ENCODE results near the gene VPS11.

VPS11 gene

GRCh38 chr11:119130662-119131061 lies 63.0 kb downstream of the VPS11 start:
- no peak overlapping the region for H3K4me3 ChIP-seq (replicated peaks; ENCODE audit: low read depth, low read length)
- no peak for DNase-seq (ENCODE audit: extremely low read depth, low read depth)

More at GRCh38 chr11:119130662-119131061, 63.0 kb downstream of the VPS11 start:
- TF ChIP-seq, protein P1, sequence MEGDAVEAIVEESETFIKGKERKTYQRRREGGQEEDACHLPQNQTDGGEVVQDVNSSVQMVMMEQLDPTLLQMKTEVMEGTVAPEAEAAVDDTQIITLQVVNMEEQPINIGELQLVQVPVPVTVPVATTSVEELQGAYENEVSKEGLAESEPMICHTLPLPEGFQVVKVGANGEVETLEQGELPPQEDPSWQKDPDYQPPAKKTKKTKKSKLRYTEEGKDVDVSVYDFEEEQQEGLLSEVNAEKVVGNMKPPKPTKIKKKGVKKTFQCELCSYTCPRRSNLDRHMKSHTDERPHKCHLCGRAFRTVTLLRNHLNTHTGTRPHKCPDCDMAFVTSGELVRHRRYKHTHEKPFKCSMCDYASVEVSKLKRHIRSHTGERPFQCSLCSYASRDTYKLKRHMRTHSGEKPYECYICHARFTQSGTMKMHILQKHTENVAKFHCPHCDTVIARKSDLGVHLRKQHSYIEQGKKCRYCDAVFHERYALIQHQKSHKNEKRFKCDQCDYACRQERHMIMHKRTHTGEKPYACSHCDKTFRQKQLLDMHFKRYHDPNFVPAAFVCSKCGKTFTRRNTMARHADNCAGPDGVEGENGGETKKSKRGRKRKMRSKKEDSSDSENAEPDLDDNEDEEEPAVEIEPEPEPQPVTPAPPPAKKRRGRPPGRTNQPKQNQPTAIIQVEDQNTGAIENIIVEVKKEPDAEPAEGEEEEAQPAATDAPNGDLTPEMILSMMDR (IDR thresholded peaks at IDR 0.05; ENCODE audit: low read depth, low read length, missing control alignments): no peak

Data from HFF-Myc (cell line).